Activated CD4-positive, CD25-positive, alpha-beta regulatory T cell (primary cell): Measurements from ENCODE around the gene USP30.
A peak's percentile ranks its signal among the peaks of the same experiment; 100 is the strongest.
"Not testable (repeated sequence)": the region's sequence is repeated elsewhere in the genome, so short reads cannot be mapped to it uniquely, and the experiment has no call there.

ENCODE experiments used
- DNase-seq, 4 experiments: peaks; one replicate each; lab custom pipeline; 2025; lab: John Stamatoyannopoulos, UW

USP30 gene, protein sequence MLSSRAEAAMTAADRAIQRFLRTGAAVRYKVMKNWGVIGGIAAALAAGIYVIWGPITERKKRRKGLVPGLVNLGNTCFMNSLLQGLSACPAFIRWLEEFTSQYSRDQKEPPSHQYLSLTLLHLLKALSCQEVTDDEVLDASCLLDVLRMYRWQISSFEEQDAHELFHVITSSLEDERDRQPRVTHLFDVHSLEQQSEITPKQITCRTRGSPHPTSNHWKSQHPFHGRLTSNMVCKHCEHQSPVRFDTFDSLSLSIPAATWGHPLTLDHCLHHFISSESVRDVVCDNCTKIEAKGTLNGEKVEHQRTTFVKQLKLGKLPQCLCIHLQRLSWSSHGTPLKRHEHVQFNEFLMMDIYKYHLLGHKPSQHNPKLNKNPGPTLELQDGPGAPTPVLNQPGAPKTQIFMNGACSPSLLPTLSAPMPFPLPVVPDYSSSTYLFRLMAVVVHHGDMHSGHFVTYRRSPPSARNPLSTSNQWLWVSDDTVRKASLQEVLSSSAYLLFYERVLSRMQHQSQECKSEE

DNA sequence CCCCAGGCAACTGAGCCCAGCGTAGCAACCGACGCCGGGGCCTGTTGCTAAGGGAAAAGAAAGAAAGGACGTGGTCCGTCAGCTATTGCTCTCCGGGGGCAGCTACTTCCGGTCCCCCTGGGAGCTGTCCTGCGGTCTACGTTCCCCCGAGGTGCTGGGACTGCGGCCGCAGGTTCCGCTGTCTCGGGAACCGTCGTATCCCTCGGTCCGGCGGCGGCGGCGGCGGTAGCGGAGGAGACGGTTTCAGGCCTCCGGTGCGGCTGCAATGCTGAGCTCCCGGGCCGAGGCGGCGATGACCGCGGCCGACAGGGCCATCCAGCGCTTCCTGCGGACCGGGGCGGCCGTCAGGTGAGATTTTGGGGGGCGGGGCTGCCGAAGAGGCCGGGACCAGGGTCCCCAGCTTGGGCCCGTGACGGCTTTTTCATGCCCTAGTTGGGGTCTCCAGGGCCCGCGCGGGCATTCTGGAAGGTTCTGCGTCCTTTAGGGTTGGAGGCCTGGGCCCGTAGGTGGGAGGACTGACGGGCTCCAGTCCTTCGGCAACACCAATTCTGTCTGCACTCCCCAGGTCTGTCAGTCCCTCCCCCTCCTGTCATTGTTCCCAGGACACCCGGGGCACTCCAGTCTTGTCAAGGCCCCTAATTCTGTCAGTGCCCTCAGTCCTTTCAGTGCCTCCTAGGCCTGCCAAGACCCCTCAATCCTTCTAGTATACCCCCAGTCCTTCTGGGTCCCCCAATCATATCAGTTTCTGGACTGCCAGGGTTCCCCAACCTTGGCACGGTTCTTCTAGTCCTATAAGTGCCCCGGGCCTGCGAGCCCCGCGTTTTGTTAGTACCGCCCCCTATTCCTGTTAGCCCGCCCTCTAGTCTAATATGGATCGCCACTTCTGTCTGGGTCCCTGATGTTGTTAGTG lies at the start of gene USP30:
Gene USP30, plus strand, starts transcription at position 163 of the 910 bp plus-strand sequence. Its CDS starts 103 bp downstream, at position 266.
- DNase-seq = peak; percentile 64 to 71 (median 68)

DNA sequence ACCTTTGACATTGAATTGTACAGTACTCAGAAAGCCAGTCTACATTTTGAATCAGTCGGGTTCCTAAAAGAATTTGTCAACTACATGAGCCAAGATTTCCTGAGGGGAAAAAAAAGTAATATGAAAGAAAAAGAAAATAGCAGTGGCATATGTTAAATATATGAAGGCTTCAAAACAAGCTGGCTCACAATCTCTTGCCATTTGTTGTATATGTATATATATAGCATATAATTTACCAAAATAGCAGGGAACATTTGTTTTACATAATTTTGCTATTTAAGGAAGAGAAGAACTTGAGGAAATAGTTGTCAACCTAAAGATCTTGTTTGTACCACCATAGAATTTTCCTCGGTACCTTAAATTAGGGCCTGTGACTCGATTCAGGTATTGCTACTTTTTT lies 48.4 kb upstream of the USP30 start:
- DNase-seq = no peak

DNA sequence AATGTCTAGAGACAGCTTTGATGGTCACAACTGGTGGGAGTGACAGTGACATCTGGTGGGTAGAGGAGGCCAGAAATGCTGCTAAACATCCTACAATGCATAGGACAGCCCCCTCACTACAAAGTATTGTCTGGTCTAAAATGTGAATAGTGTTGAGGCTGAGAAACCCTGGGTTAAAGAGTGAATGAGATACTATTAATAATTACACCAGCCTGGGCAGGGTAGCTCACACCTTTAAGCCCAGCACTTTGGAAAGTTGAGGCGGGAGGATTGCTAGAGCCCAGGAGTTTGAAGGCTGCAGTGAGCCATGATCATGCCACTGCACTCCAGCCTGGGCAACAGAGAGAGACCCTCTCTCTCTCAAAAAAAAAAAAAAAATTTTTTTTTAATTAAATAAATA lies 42.6 kb upstream of the USP30 start:
- no peak for DNase-seq

DNA sequence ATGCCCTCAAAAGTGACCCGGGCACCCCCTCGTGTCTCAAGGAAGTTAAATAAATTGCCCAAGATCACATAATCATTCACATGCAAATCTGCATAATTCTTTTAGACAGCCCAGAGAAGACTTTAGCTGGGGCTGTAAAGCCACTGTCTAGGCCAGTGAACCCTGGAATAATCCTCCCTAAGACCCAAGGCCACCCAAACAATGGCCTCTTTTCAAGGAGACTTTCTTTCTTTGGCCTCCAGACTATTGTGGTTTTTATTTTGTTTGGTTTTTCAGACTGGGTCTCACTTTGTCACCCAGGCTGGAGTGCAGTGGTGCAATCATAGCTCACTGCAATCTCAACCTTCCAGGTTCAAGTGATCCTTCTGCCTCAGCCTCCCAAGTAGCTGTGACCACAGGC lies 42.1 kb upstream of the USP30 start:
- DNase-seq = no peak

GRCh38 chr12:109014984-109015765 lies 37.2 kb upstream of the USP30 start:
- no peak for DNase-seq

- DNase-seq = no peak
Observed at GRCh38 chr12:109016016-109016415, 36.4 kb upstream of the USP30 start.

GRCh38 chr12:109016978-109017377 lies 35.4 kb upstream of the USP30 start:
- DNase-seq = no peak

DNA sequence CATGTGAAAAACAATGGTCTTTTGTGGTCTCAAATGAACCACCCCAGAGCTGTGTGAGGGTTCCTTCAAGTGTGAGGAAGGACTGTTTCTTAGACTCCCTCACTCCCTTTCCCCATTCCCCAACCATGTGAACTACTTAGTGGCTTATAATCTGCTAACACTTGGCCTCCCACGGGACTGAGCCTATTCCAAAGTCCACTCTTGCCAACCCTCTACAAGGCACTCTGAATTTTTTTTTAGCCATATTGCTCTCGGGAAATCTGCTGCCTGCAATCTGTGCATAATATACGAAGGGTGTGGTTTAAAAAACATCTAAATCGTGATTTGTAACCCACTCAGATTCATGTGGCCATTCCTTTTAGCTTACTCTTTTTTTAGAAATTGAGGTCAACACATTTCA lies 34.1 kb upstream of the USP30 start:
- no peak for DNase-seq

- no peak for DNase-seq
Observed at GRCh38 chr12:109020146-109020795, 32.1 kb upstream of the USP30 start.

DNA sequence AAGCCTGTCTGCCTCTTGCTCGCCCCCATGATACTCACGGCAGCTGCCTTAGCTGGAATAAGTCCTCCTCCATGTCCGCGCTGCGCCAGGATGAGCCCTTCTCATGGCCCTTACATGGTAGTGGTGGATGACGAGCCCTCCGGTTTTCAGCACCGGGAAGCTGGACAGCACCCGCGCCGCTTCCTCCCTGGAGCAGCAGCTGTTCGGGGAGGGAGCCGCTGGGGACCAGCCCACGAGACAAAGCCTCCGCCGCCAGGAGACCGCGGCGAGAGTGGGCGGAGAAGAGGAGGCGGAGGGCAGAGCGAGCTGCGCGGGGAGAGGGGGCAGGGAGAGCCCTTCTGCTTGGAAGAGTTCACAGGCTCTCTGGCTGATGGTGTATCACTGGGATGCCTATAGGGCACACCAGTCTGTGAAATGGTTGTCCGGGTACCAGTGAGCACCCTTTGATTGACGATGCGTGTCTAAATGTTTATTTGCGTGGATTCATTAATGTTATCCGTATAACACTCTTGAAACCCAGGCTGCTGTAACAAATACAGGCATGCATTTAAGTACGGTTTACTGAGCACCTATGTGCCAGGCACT lies 31.5 kb upstream of the USP30 start, which contains the start of gene SVOP:
Gene SVOP, minus strand, starts transcription at position 273 of the 585 bp plus-strand sequence. Its CDS starts 200 bp downstream, at position 73.
- no peak for DNase-seq

- no peak for DNase-seq
Observed at GRCh38 chr12:109027767-109028166, 24.6 kb upstream of the USP30 start.

DNA sequence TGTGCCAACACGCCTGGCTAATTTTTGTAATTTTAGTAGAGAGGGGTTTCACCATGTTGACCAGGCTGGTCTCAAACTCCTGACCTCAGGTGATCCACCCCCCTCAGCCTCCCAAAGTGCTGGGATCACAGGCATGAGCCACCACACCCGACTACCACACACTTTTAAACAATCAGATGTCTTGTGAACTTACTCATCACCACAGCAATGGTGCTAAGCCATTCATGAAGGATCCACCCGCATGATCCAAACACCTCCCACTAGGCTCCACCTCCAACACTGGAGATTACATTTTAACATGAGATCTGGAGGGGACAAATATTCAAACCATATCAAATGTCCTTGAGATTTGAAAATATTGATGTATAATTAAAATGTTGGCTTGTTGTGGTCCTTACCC lies 23.8 kb upstream of the USP30 start:
- DNase-seq = not testable (repeated sequence)

- DNase-seq = no peak
Observed at GRCh38 chr12:109029411-109029810, 23.0 kb upstream of the USP30 start.

- DNase-seq = no peak
Observed at GRCh38 chr12:109033239-109034196, 18.9 kb upstream of the USP30 start.

DNA sequence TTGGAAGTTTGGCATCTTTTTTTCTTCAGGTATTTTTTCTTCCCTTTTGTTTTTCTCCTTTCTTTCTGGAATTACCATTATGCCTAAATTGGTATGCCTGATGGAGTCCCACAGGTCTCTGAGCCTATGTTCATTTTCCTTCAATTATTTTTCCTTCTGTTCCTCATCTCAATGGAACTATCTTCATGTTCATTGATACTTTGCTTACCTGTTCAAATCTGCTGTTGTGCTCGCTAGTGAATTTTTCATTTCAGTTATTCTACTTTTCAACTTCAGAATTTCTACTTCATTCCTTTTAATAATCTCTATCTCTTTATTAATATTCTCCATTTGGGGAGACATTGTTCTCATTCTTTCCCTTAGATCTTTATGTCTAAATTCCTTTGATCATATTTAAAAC lies 15.4 kb upstream of the USP30 start:
- DNase-seq = no peak

GRCh38 chr12:109044241-109044640 lies 8.1 kb upstream of the USP30 start:
- no peak for DNase-seq

GRCh38 chr12:109047081-109047805 lies 5.1 kb upstream of the USP30 start:
- DNase-seq = no peak

GRCh38 chr12:109048706-109049105 lies 3.7 kb upstream of the USP30 start:
- not testable (repeated sequence) for DNase-seq

DNA sequence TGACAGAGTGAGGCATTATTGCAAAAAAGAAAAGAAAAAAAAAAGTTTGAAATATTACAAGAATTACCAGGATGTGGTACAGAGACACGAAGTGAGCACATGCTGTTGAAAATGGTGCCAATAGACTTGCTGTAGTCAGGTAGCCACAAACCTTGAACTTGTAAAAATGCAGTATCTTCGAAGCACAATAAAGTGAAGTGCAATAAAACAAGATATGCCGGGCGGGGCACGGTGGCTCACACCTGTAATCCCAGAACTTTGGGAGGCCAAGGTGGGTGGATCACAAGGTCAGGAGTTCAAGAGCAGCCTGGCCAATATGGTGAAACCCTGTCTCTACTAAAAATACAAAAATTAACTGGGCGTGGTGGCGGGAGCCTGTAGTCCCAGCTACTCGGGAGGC lies 2.6 kb upstream of the USP30 start:
- not testable (repeated sequence) for DNase-seq
